OCI-LY1 (cell line): ENCODE data around the gene DMC1.

Experiments used
- H2AFZ ChIP-seq: fragments of 200-600 bp; sonication (generic), shearing (Covaris generic); 2 replicates; pipeline ENCODE4 v1.6.0; 2014; ENCODE audit warnings: antibody characterized with exemption, mild to moderate bottlenecking, low read length
- H3F3A ChIP-seq: fragments of 200-600 bp; sonication (generic), shearing (Covaris generic); 2 replicates; pipeline ENCODE4 v1.6.0; 2014; ENCODE audit warnings: mild to moderate bottlenecking, antibody characterized with exemption, low read length, moderate library complexity; ENCODE audit not compliant: insufficient read depth
- H3K27ac ChIP-seq: fragments of 200-600 bp; sonication (generic); 2 replicates; pipeline ENCODE4 v1.5.1; 2014; ENCODE audit warnings: low read length, mixed run types, mild to moderate bottlenecking, low read depth; ENCODE audit not compliant: poor library complexity, severe bottlenecking
- H3K27me3 ChIP-seq: fragments of 200-600 bp; sonication (generic); 2 replicates; pipeline ENCODE4 v1.6.0; 2014; ENCODE audit warnings: antibody characterized with exemption, mild to moderate bottlenecking, low read length, moderate library complexity; ENCODE audit not compliant: insufficient read depth
- H3K36me3 ChIP-seq: fragments of 200-600 bp; sonication (generic); 2 replicates; pipeline ENCODE4 v1.6.1; 2014; ENCODE audit warnings: mild to moderate bottlenecking, antibody characterized with exemption, low read length, moderate library complexity, mixed read lengths; ENCODE audit not compliant: insufficient read depth
- H3K4me1 ChIP-seq: fragments of 200-600 bp; sonication (generic); 2 replicates; pipeline ENCODE4 v1.5.1; 2014; ENCODE audit warnings: mild to moderate bottlenecking, low read length, moderate library complexity; ENCODE audit not compliant: insufficient read depth, severe bottlenecking
- H3K4me2 ChIP-seq: fragments of 200-600 bp; sonication (generic), shearing (Covaris generic); 2 replicates; pipeline ENCODE4 v1.6.1; 2014; ENCODE audit warnings: low read length
- H3K4me3 ChIP-seq: fragments of 200-600 bp; sonication (generic); 2 replicates; pipeline ENCODE4 v1.5.1; 2014; ENCODE audit warnings: low read length, low read depth, mild to moderate bottlenecking, mixed read lengths; ENCODE audit not compliant: poor library complexity, severe bottlenecking
- H3K79me2 ChIP-seq: fragments of 200-600 bp; shearing (Covaris generic); 2 replicates; pipeline ENCODE4 v1.6.1; 2016; ENCODE audit warnings: mixed run types, low read length, mixed read lengths; ENCODE audit not compliant: insufficient read depth
- H3K9ac ChIP-seq: fragments of 200-600 bp; sonication (generic), shearing (Covaris generic); 2 replicates; pipeline ENCODE4 v1.6.1; 2014; ENCODE audit warnings: mild to moderate bottlenecking, low read length, mixed read lengths
- H3K9me2 ChIP-seq: fragments of 200-600 bp; sonication (generic), shearing (Covaris generic); 2 replicates; pipeline ENCODE4 v1.6.1; 2014; ENCODE audit warnings: low read depth, mild to moderate bottlenecking, low read length, mixed read lengths
- H3K9me3 ChIP-seq: fragments of 200-600 bp; shearing (Covaris generic); 2 replicates; pipeline ENCODE4 v1.6.1; 2014; ENCODE audit warnings: low read length, mixed read lengths
- H4K20me1 ChIP-seq: fragments of 200-600 bp; sonication (generic), shearing (Covaris generic); 2 replicates; pipeline ENCODE4 v1.6.0; 2016; ENCODE audit warnings: mild to moderate bottlenecking, low read length; ENCODE audit not compliant: insufficient read depth
- CTCF ChIP-seq: fragments of 200-600 bp; sonication (generic), shearing (Covaris generic); IDR thresholded peaks from 2 replicates; pipeline ENCODE4 v1.5.1; 2017; ENCODE audit warnings: mild to moderate bottlenecking, antibody characterized with exemption, low read length, moderate library complexity, mixed read lengths
- EZH2 ChIP-seq: fragments of 200-600 bp; sonication (generic), shearing (Covaris generic); IDR thresholded peaks from 2 replicates; pipeline ENCODE4 v1.8.0; 2017; ENCODE audit warnings: borderline replicate concordance, mixed run types, mild to moderate bottlenecking, antibody characterized with exemption, low read length, moderate library complexity, mixed read lengths

DMC1 gene

GRCh38 chr22:38611559-38611958 lies 41.6 kb upstream of the DMC1 start:
- no peaks in the 10 kb centered on the region for H3K36me3 ChIP-seq
- TF ChIP-seq EZH2 = no peak
- no peak for TF ChIP-seq CTCF

GRCh38 chr22:38610234-38610633 lies 40.3 kb upstream of the DMC1 start:
- Histone ChIP-seq H3K4me3 (no peak overlapping the region), H3K36me3 (no peaks in the 10 kb centered on the region), H3K27me3 (no peaks in the 10 kb centered on the region), H3K9me3 (no peaks in the 10 kb centered on the region), H3K27ac (no peak overlapping the region), H3K9me2 (no peaks in the 10 kb centered on the region), H3K79me2 (no peaks in the 10 kb centered on the region), H2AFZ (no peak overlapping the region), H3K9ac (no peak overlapping the region), H3F3A (no peaks in the 10 kb centered on the region), H4K20me1 (no peaks in the 10 kb centered on the region), H3K4me2 (no peak overlapping the region), H3K4me1 (no peaks in the 10 kb centered on the region)
- TF ChIP-seq EZH2 (no peak), CTCF (no peak)

More at GRCh38 chr22:38611559-38611958, 41.6 kb upstream of the DMC1 start:
- no peaks in the 10 kb centered on the region for H3F3A ChIP-seq
- no peaks in the 10 kb centered on the region for H3K79me2 ChIP-seq
- H3K27ac ChIP-seq = no peak overlapping the region
- no peaks in the 10 kb centered on the region for H4K20me1 ChIP-seq
- no peaks in the 10 kb centered on the region for H3K27me3 ChIP-seq
- no peak overlapping the region for H3K4me3 ChIP-seq
- H3K9me3 ChIP-seq = no peaks in the 10 kb centered on the region
- no peaks in the 10 kb centered on the region for H3K9me2 ChIP-seq
- no peak overlapping the region for H3K9ac ChIP-seq
- no peaks in the 10 kb centered on the region for H3K4me1 ChIP-seq
- no peak overlapping the region for H2AFZ ChIP-seq
- no peak overlapping the region for H3K4me2 ChIP-seq

- Histone ChIP-seq H3K9ac (no peak overlapping the region), H3K4me2 (no peak overlapping the region), H3K79me2 (no peaks in the 10 kb centered on the region), H3K4me3 (no peak overlapping the region), H3K9me3 (no peaks in the 10 kb centered on the region), H3K9me2 (no peaks in the 10 kb centered on the region), H3K27ac (no peak overlapping the region), H3K36me3 (no peaks in the 10 kb centered on the region), H4K20me1 (no peaks in the 10 kb centered on the region), H3K4me1 (no peaks in the 10 kb centered on the region), H3K27me3 (no peaks in the 10 kb centered on the region), H3F3A (no peaks in the 10 kb centered on the region), H2AFZ (no peak overlapping the region)
- TF ChIP-seq EZH2 (no peak), CTCF (no peak)
Measured at GRCh38 chr22:38608992-38609750, 39.2 kb upstream of the DMC1 start.
